Endothelial cell of umbilical vein (primary cell): ENCODE data around the gene ADGRD1. TPM values are rescaled to one million over a fixed set of nuclear protein-coding genes. Genes with fewer than 3 reads are reported as not detected.

Experiments used
- BruUV-seq: library from RNA; stranded (reverse); fragments of 400-500 nt; replicated peaks from 2 replicates; lab custom pipeline; 2021; lab: Mats Ljungman, UMichigan
- CTCF ChIA-PET: fragments of 300-600, 350-600 bp; sonication (Branson Sonifier 250); formaldehyde crosslinking; loops from one replicate; lab custom pipeline; 2021; ENCODE audit warnings: antibody characterized with exemption, inconsistent platforms; lab: Charles Lee
- POLR2A ChIA-PET: fragments of 300-600, 350-600 bp; sonication (Branson Sonifier 250); formaldehyde crosslinking; loops from one replicate; lab custom pipeline; 2021; ENCODE audit warnings: antibody characterized with exemption, inconsistent platforms; lab: Charles Lee
- DNase-seq: peaks from one replicate; pipeline ENCODE4 v3.0.0-alpha.2; 2011; ENCODE audit warnings: low read depth, low spot score
- FAIRE-seq: peaks from 2 replicates; lab custom pipeline; 2011; peaks lifted over from hg19 to GRCh38; lab: Jason Lieb, UNC
- H2AFZ ChIP-seq: 2 replicates; pipeline ENCODE4 v1.6.0; 2012; ENCODE audit warnings: low read depth, low read length, control low read depth, inconsistent platforms
- H3K27ac ChIP-seq: 2 replicates; pipeline ENCODE4 v1.5.1; 2011; ENCODE audit warnings: low read depth, mild to moderate bottlenecking, control low read depth, low read length, moderate library complexity; ENCODE audit not compliant: insufficient read depth
- H3K27me3 ChIP-seq, 2 experiments: 2 replicates each; pipeline versions ENCODE4 v1.6.0 to v1.6.1; 2011; ENCODE audit warnings: low read length in 2 of 2, mixed read lengths in 1 of 2; ENCODE audit not compliant: control insufficient read depth in 2 of 2, insufficient read depth in 2 of 2
- H3K36me3 ChIP-seq, 2 experiments: 2 replicates in 1 of 2; 3 replicates in 1 of 2; pipeline ENCODE4 v1.5.1; 2011; ENCODE audit warnings: low read length in 2 of 2, mild to moderate bottlenecking in 1 of 2, moderate library complexity in 1 of 2; ENCODE audit not compliant: control insufficient read depth in 2 of 2, insufficient read depth in 2 of 2; ENCODE audit errors: extremely low read depth in 1 of 2
- H3K4me1 ChIP-seq: 3 replicates; pipeline ENCODE4 v1.5.1; 2011; ENCODE audit warnings: mild to moderate bottlenecking, low read length; ENCODE audit not compliant: control insufficient read depth, insufficient read depth; ENCODE audit errors: extremely low read depth
- H3K4me2 ChIP-seq: 2 replicates; pipeline ENCODE4 v1.6.1; 2011; ENCODE audit warnings: low read length, control low read depth, mixed read lengths; ENCODE audit not compliant: insufficient read depth
- H3K4me3 ChIP-seq, 3 experiments: fragments of 200-600 bp in 1 of 3; sonication (generic), shearing (Covaris generic) in 1 of 3; replicated peaks in 1 of 3; 2 replicates each; pipeline ENCODE4 v1.5.1; 2011 to 2016; ENCODE audit warnings: control low read depth in 3 of 3, low read length in 3 of 3, mild to moderate bottlenecking in 2 of 3, inconsistent platforms in 1 of 3, low read depth in 1 of 3, moderate library complexity in 1 of 3; ENCODE audit not compliant: insufficient read depth in 1 of 3
- H3K79me2 ChIP-seq: 2 replicates; pipeline ENCODE4 v1.6.0; 2012; ENCODE audit warnings: low read length, inconsistent platforms; ENCODE audit not compliant: control insufficient read depth, insufficient read depth
- H3K9ac ChIP-seq: replicated peaks from 2 replicates; pipeline ENCODE3; 2011; ENCODE audit warnings: low read length, control low read depth; ENCODE audit not compliant: insufficient read depth; ENCODE audit errors: extremely low read depth
- H3K9me1 ChIP-seq: replicated peaks from 3 replicates; pipeline ENCODE4 v1.6.0; 2011; ENCODE audit warnings: mild to moderate bottlenecking, low read length; ENCODE audit not compliant: control insufficient read depth, insufficient read depth; ENCODE audit errors: extremely low read depth
- H3K9me3 ChIP-seq: replicated peaks from 2 replicates; pipeline ENCODE4 v1.5.1; 2012; ENCODE audit warnings: low read length, inconsistent platforms; ENCODE audit not compliant: control insufficient read depth, insufficient read depth
- H4K20me1 ChIP-seq: replicated peaks from 2 replicates; pipeline ENCODE3; 2011; ENCODE audit warnings: mild to moderate bottlenecking, low read length; ENCODE audit not compliant: control insufficient read depth, insufficient read depth; ENCODE audit errors: extremely low read depth
- GATA2 ChIP-seq: IDR thresholded peaks from 2 replicates; pipeline ENCODE4 v1.7.0; 2011; ENCODE audit warnings: low read depth, mild to moderate bottlenecking, moderate library complexity, mixed read lengths, low read length; ENCODE audit not compliant: insufficient read length, insufficient read depth
- JUN ChIP-seq: IDR thresholded peaks from 2 replicates; pipeline ENCODE4 v1.6.1; 2011; ENCODE audit warnings: borderline replicate concordance, low read depth; ENCODE audit not compliant: insufficient read length, insufficient read depth
- MYC ChIP-seq: IDR thresholded peaks from one replicate; pipeline ENCODE4 v1.6.1; 2011; ENCODE audit warnings: mild to moderate bottlenecking, low read depth, low read length
- POLR2A ChIP-seq: IDR thresholded peaks from 2 replicates; pipeline ENCODE4 v1.6.1; 2012; ENCODE audit warnings: low read depth, mild to moderate bottlenecking, control low read depth, low read length
- dilution Hi-C: fragments of 300-500 bp; cut with MboI; formaldehyde crosslinking; loops from one replicate; pipeline ENCODE4 v1.15.0; 2019; ENCODE audit warnings: low sequenced_read_pairs; ENCODE audit not compliant: extremely low pct_ligation_motif_present
- intact Hi-C: fragments of 100-400 bp; cut with micrococcal nuclease; formaldehyde crosslinking; loops from one replicate; pipeline ENCODE4 v1.10.0; 2022
- polyA plus RNA-seq, 4 experiments: library from polyadenylated mRNA; depleted of rRNA in 3 of 4; stranded (reverse) in 3 of 4; unstranded in 1 of 4; fragments of >200 nt; gene quantifications; 2 replicates each; pipeline versions ENCODE4 v1.2.1 to v1.2.3, GENCODE V29; 2011 to 2012; ENCODE audit warnings: missing spikeins in 1 of 4
- total RNA-seq: library from RNA; stranded (reverse); gene quantifications from 2 replicates; pipeline ENCODE4 v1.2.3, GENCODE V29; 2021
- TF ChIP-seq, protein P1 (sequence below), 2 donors: IDR thresholded peaks; 1 replicate in 1 of 2; 2 replicates in 1 of 2; pipeline ENCODE4 v1.5.1; 2011; ENCODE audit warnings: low read length in 2 of 2, mild to moderate bottlenecking in 2 of 2, moderate library complexity in 2 of 2, control low read depth in 1 of 2, inconsistent platforms in 1 of 2, low read depth in 1 of 2; ENCODE audit not compliant: insufficient read depth in 1 of 2; ENCODE audit errors: extremely low read depth in 1 of 2

ADGRD1 gene
- total and polyA plus RNA-seq, 2 donors (not counting 3 experiments of a cell fraction or from before 2014, with no cell fraction given) = 0.07 TPM; not detected in 1

DNA sequence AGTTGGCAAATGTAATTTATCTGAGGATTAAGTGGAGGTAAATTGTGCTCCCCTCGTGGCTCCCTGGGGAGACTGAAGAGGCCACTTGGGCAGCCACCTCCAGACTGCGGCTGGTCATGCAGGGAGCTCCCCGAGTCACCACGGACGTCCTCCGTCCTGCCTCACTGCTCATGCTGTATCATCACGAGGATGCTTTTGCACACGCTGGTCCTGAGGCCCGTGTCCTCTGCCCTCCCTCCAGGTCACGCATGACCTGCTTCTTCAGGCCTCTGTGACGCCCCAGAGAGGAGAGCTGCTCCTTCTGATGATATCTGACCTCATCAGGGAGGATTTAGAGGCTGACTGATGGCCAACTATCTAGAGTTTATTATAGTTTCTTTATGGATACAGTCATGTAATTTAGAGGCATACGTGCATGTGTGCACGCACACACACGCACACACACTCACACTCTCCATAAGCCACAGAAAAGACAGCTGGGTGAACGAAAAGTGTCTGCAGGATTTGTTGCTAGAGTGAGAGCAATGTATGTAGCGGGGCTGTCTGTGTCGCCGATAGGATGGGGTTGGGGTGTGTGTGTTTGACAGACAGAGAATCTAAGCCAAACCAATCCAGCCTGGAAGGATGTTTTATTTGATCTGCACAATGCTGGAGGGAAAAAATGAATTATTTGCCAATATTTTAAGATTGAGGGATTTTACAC, 160.0 kb downstream of the ADGRD1 start:
- Histone ChIP-seq H3K4me2 (no peak overlapping the region), H3K4me3 (no peak overlapping the region), H3K9me3 (no peaks in the 10 kb centered on the region), H3K9ac (no peak overlapping the region), H3K27me3 (no peaks in the 10 kb centered on the region), H2AFZ (no peak overlapping the region), H3K27ac (no peak overlapping the region), H3K36me3 (no peaks in the 10 kb centered on the region), H3K79me2 (no peaks in the 10 kb centered on the region), H3K4me1 (no peaks in the 10 kb centered on the region), H4K20me1 (no peaks in the 10 kb centered on the region), H3K9me1 (no peaks in the 10 kb centered on the region)
- FAIRE-seq = no peak
- no peak for DNase-seq
- ChIA-PET POLR2A (no interaction called here), CTCF (no interaction called here)
- intact Hi-C loops (no loop called here), dilution Hi-C loops (no loop called here)
- BruUV-seq = no TSS peak
- TF ChIP-seq GATA2 (no peak), MYC (no peak)

DNA sequence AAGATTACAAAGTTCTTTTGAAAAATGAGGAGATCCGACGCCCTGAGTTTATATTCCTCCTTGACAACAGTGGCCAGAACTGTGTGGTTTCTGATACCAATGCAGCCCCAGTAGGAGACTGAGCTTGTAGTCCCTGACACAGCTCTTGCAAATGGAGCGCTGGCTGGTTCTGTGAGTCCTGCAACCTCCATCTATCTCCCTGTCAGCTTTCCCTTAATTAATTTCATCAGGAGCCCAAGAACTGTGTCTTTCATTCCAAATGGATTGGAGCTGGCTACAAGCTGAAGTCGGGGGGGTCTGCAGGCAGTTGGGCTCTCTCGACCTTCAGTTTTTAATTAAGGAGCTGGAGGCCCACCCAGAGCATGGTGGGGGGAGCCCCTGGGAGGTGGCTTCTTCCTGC, 160.6 kb downstream of the ADGRD1 start:
- TF ChIP-seq POLR2A (no peak), JUN (no peak)
- TF ChIP-seq, protein P1, sequence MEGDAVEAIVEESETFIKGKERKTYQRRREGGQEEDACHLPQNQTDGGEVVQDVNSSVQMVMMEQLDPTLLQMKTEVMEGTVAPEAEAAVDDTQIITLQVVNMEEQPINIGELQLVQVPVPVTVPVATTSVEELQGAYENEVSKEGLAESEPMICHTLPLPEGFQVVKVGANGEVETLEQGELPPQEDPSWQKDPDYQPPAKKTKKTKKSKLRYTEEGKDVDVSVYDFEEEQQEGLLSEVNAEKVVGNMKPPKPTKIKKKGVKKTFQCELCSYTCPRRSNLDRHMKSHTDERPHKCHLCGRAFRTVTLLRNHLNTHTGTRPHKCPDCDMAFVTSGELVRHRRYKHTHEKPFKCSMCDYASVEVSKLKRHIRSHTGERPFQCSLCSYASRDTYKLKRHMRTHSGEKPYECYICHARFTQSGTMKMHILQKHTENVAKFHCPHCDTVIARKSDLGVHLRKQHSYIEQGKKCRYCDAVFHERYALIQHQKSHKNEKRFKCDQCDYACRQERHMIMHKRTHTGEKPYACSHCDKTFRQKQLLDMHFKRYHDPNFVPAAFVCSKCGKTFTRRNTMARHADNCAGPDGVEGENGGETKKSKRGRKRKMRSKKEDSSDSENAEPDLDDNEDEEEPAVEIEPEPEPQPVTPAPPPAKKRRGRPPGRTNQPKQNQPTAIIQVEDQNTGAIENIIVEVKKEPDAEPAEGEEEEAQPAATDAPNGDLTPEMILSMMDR (IDR thresholded peaks at IDR 0.05; ENCODE audit: extremely low read depth in 1 of 2, insufficient read depth in 1 of 2, low read depth in 1 of 2, low read length in 2 of 2) = no peak
- no peak overlapping the region for H2AFZ ChIP-seq
- DNase-seq (no peak), FAIRE-seq (no peak)
- BruUV-seq = no TSS peak
- H3K9ac ChIP-seq = no peak overlapping the region
- ChIA-PET POLR2A (no interaction called here), CTCF (no interaction called here)
- H3K36me3 ChIP-seq = no peaks in the 10 kb centered on the region
- H4K20me1 ChIP-seq = no peaks in the 10 kb centered on the region
- dilution Hi-C loops = no loop called here
- no peaks in the 10 kb centered on the region for H3K4me1 ChIP-seq
- no peaks in the 10 kb centered on the region for H3K79me2 ChIP-seq
- no peak overlapping the region for H3K27ac ChIP-seq
- H3K4me3 ChIP-seq = no peak overlapping the region
- H3K9me1 ChIP-seq = no peaks in the 10 kb centered on the region
- no peak overlapping the region for H3K4me2 ChIP-seq
- H3K27me3 ChIP-seq = no peaks in the 10 kb centered on the region
- no peaks in the 10 kb centered on the region for H3K9me3 ChIP-seq
- intact Hi-C loops = no loop called here
